Smooth muscle cell (in vitro differentiated cells): ENCODE data around the gene MOGAT1. TPM values are rescaled to one million over a fixed set of nuclear protein-coding genes. Genes with fewer than 3 reads are reported as not detected.
"Not testable (repeated sequence)": the region's sequence is repeated elsewhere in the genome, so short reads cannot be mapped to it uniquely, and the experiment has no call there.

Experiments
- DNase-seq: peaks from one replicate; lab custom pipeline; 2025; ENCODE audit not compliant: unreplicated experiment; lab: John Stamatoyannopoulos, UW
- H2AFZ ChIP-seq: fragments of 200-600 bp; sonication (generic); 2 replicates; pipeline ENCODE4 v1.6.0; 2016; ENCODE audit warnings: antibody characterized with exemption, low read depth, mild to moderate bottlenecking
- H3F3A ChIP-seq: fragments of 200-600 bp; sonication (generic); 2 replicates; pipeline ENCODE4 v1.6.0; 2017; ENCODE audit warnings: antibody characterized with exemption, low read depth
- H3K27ac ChIP-seq: fragments of 200-600 bp; sonication (generic); 2 replicates; pipeline ENCODE4 v1.5.1; 2016; ENCODE audit warnings: low read depth, mild to moderate bottlenecking
- H3K27me3 ChIP-seq: fragments of 200-600 bp; sonication (generic); 2 replicates; pipeline ENCODE4 v1.6.1; 2016; ENCODE audit warnings: low read depth, mild to moderate bottlenecking
- H3K36me3 ChIP-seq: fragments of 200-600 bp; sonication (generic); 2 replicates; pipeline ENCODE4 v1.5.1; 2016; ENCODE audit warnings: low read depth
- H3K4me1 ChIP-seq: fragments of 200-600 bp; sonication (generic); 2 replicates; pipeline ENCODE4 v1.5.1; 2016; ENCODE audit warnings: low read depth
- H3K4me2 ChIP-seq: fragments of 200-600 bp; sonication (generic); 2 replicates; pipeline ENCODE4 v1.6.0; 2016; ENCODE audit warnings: mild to moderate bottlenecking
- H3K4me3 ChIP-seq: fragments of 200-600 bp; sonication (generic); 2 replicates; pipeline ENCODE4 v1.5.1; 2016; ENCODE audit warnings: mild to moderate bottlenecking
- H3K79me2 ChIP-seq: fragments of 200-600 bp; sonication (generic); 2 replicates; pipeline ENCODE4 v1.6.0; 2016; ENCODE audit warnings: low read depth, mild to moderate bottlenecking
- H3K9ac ChIP-seq: fragments of 200-600 bp; sonication (generic); 2 replicates; pipeline ENCODE4 v1.6.0; 2016; ENCODE audit warnings: low read depth
- H3K9me3 ChIP-seq: fragments of 200-600 bp; sonication (generic); replicated peaks from 2 replicates; pipeline ENCODE4 v1.5.1; 2016; ENCODE audit warnings: low read depth
- H4K20me1 ChIP-seq: fragments of 200-600 bp; sonication (generic); 2 replicates; pipeline ENCODE4 v1.6.0; 2016; ENCODE audit warnings: low read depth
- CTCF ChIP-seq: fragments of 200-600 bp; sonication (generic); IDR thresholded peaks from 2 replicates; pipeline ENCODE4 v1.5.1; 2017; ENCODE audit warnings: borderline replicate concordance, mild to moderate bottlenecking, antibody characterized with exemption; ENCODE audit not compliant: insufficient read depth, poor library complexity, severe bottlenecking
- WGBS: methylation state at CpG from one replicate; pipeline ENCODE4 v1.1.7; 2016; ENCODE audit warnings: low lambda C conversion rate; 5-methylcytosine and 5-hydroxymethylcytosine counted together
- polyA plus RNA-seq: library from polyadenylated mRNA; unstranded; fragments of >200 nt; fragmentation: Nextera tagmentation; extraction: Ambion mirVana; gene quantifications from 2 replicates; pipeline ENCODE4 v1.2.1, GENCODE V29; 2016
- total RNA-seq: library from RNA; depleted of rRNA; stranded (reverse); fragments of >200 nt; gene quantifications from 2 replicates; pipeline ENCODE4 v1.2.3, GENCODE V29; 2014

The MOGAT1 gene
- total and polyA plus RNA-seq, 2 experiments from 2014 or later, result 0.25 TPM; not detected in 1

GRCh38 chr2:222753251-222753824 lies 81.9 kb downstream of the MOGAT1 start:
- Histone ChIP-seq H3K9ac (no peak overlapping the region), H3K27me3 (no peaks in the 10 kb centered on the region), H3K36me3 (no peaks in the 10 kb centered on the region), H2AFZ (no peak overlapping the region), H3F3A (peaks cover 10% of the 10 kb centered on the region), H4K20me1 (no peaks in the 10 kb centered on the region), H3K4me3 (no peak overlapping the region), H3K79me2 (no peaks in the 10 kb centered on the region), H3K27ac (no peak overlapping the region), H3K4me2 (peak overlapping the region; percentile 60), H3K4me1 (peaks cover 31% of the 10 kb centered on the region), H3K9me3 (no peaks in the 10 kb centered on the region)
- no peak for DNase-seq
- WGBS, result 62% methylated on average over 2 of the region's 2 CpGs
- TF ChIP-seq CTCF, result no peak

GRCh38 chr2:222754324-222754930 lies 83.0 kb downstream of the MOGAT1 start:
- no peak for TF ChIP-seq CTCF
- no peaks in the 10 kb centered on the region for H3K9me3 ChIP-seq
- H3K4me2 ChIP-seq, result no peak overlapping the region
- no peaks in the 10 kb centered on the region for H3K36me3 ChIP-seq
- H3K27me3 ChIP-seq, result no peaks in the 10 kb centered on the region
- no peaks in the 10 kb centered on the region for H4K20me1 ChIP-seq
- H3K79me2 ChIP-seq, result no peaks in the 10 kb centered on the region
- H3K4me1 ChIP-seq, result peaks cover 31% of the 10 kb centered on the region
- no peak overlapping the region for H3K4me3 ChIP-seq
- no peak overlapping the region for H2AFZ ChIP-seq
- H3K27ac ChIP-seq, result no peak overlapping the region
- peaks cover 10% of the 10 kb centered on the region for H3F3A ChIP-seq
- H3K9ac ChIP-seq, result no peak overlapping the region
- no peak for DNase-seq
- WGBS, result 96% methylated on average over 1 of the region's 1 CpG

GRCh38 chr2:222755593-222755992 lies 84.1 kb downstream of the MOGAT1 start:
- not testable (repeated sequence) for H3K4me2 ChIP-seq, H3K36me3 ChIP-seq

GRCh38 chr2:222756362-222756831 lies 84.9 kb downstream of the MOGAT1 start:
- no peak for DNase-seq
- no peaks in the 10 kb centered on the region for H3K9me3 ChIP-seq
- H4K20me1 ChIP-seq, result no peaks in the 10 kb centered on the region
- WGBS, result 64% methylated on average over 3 of the region's 3 CpGs
- H3K4me1 ChIP-seq, result peaks cover 31% of the 10 kb centered on the region
- peak overlapping the region; percentile 27 for H3K4me2 ChIP-seq
- no peak for TF ChIP-seq CTCF
- no peaks in the 10 kb centered on the region for H3K27me3 ChIP-seq
- H3K36me3 ChIP-seq, result no peaks in the 10 kb centered on the region
- peaks cover 10% of the 10 kb centered on the region for H3F3A ChIP-seq
- H2AFZ ChIP-seq, result no peak overlapping the region
- H3K27ac ChIP-seq, result peak overlapping the region; percentile 61
- H3K4me3 ChIP-seq, result no peak overlapping the region
- H3K79me2 ChIP-seq, result no peaks in the 10 kb centered on the region
- no peak overlapping the region for H3K9ac ChIP-seq

More at GRCh38 chr2:222755593-222755992, 84.1 kb downstream of the MOGAT1 start:
- H3K27ac ChIP-seq, H3K9ac ChIP-seq, DNase-seq, H4K20me1 ChIP-seq, H3K9me3 ChIP-seq, H3K27me3 ChIP-seq, H2AFZ ChIP-seq, H3K79me2 ChIP-seq, H3K4me3 ChIP-seq: not testable (repeated sequence)
- Histone ChIP-seq H3K4me1 (peaks cover 31% of the 10 kb centered on the region), H3F3A (peaks cover 10% of the 10 kb centered on the region)
- 95% methylated on average over 5 of the region's 5 CpGs for WGBS
